LNCaP clone FGC (cell line): ENCODE results near the gene CYTH2.

ENCODE experiments used
- DNase-seq: peaks from one replicate; pipeline ENCODE4 v3.0.0-alpha.2; 2011; ENCODE audit warnings: low read depth
- H3K4me3 ChIP-seq: 2 replicates; pipeline ENCODE4 v1.5.1; 2011; ENCODE audit warnings: mild to moderate bottlenecking, low read depth, low read length, control low read depth
- TF ChIP-seq, protein P1 (sequence below): IDR thresholded peaks from 2 replicates; pipeline ENCODE4 v1.5.1; 2012; ENCODE audit warnings: mild to moderate bottlenecking; ENCODE audit not compliant: control insufficient read depth, insufficient read depth; ENCODE audit errors: extremely low read depth

The CYTH2 gene

DNA sequence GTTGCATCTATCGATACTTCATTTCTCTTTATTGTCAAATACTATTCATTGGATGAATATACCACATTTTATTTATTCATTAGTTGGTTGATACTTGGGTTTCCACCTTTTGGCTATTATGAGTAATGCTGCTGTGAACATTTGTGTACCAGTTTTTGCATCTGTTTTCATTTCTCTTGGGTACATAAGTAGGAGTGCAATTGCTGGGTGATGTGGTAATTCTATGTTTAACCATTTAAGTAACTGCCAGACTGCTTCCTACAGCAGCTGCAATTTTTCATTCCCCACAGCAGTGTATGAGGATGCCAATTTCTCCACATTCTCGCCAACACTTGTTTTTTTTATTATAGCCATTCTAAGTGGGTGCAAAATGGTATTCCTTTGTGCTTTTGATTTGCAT, 11.2 kb upstream of the CYTH2 start:
- H3K4me3 ChIP-seq, result no peak overlapping the region
- DNase-seq, result no peak
- TF ChIP-seq, protein P1, sequence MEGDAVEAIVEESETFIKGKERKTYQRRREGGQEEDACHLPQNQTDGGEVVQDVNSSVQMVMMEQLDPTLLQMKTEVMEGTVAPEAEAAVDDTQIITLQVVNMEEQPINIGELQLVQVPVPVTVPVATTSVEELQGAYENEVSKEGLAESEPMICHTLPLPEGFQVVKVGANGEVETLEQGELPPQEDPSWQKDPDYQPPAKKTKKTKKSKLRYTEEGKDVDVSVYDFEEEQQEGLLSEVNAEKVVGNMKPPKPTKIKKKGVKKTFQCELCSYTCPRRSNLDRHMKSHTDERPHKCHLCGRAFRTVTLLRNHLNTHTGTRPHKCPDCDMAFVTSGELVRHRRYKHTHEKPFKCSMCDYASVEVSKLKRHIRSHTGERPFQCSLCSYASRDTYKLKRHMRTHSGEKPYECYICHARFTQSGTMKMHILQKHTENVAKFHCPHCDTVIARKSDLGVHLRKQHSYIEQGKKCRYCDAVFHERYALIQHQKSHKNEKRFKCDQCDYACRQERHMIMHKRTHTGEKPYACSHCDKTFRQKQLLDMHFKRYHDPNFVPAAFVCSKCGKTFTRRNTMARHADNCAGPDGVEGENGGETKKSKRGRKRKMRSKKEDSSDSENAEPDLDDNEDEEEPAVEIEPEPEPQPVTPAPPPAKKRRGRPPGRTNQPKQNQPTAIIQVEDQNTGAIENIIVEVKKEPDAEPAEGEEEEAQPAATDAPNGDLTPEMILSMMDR, result no peak

DNA sequence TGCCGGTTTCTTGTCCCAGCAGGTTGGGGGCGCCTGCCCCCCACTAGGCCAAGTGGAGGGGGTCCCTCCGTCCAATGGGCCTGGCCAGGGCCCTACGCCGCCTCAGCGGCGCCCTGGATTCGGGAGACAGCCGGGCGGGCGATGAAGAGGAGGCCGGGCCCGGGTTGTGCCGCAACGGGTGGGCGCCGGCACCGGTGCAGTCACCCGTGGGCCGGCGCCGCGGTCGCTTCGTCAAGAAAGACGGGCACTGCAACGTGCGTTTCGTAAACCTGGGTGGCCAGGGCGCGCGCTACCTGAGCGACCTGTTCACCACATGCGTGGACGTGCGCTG, 7.6 kb upstream of the CYTH2 start:
- TF ChIP-seq, protein P1, result no peak
- DNase-seq, result no peak

DNA sequence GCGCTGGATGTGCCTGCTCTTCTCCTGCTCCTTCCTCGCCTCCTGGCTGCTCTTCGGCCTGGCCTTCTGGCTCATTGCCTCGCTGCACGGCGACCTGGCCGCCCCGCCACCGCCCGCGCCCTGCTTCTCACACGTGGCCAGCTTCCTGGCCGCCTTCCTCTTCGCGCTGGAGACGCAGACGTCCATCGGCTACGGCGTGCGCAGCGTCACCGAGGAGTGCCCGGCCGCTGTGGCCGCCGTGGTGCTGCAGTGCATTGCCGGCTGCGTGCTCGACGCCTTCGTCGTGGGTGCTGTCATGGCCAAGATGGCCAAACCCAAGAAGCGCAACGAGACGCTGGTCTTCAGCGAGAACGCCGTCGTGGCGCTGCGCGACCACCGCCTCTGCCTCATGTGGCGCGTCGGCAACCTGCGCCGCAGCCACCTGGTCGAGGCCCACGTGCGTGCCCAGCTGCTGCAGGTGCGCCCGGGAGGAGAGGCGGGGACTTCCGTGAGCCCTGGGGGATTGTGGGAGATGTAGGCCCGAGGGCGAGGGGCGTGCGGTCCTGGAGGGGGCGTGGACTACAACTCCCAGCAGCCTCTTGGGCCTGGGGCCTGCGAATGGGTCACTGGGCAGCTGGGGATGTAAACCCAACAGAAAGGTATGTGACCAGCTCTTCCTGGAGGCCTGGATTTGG, 7.0 kb upstream of the CYTH2 start:
- TF ChIP-seq, protein P1, result no peak
- no peak for DNase-seq

More for the DNA sequence above, 7.6 kb upstream of the CYTH2 start:
- H3K4me3 ChIP-seq, result no peak overlapping the region

DNA sequence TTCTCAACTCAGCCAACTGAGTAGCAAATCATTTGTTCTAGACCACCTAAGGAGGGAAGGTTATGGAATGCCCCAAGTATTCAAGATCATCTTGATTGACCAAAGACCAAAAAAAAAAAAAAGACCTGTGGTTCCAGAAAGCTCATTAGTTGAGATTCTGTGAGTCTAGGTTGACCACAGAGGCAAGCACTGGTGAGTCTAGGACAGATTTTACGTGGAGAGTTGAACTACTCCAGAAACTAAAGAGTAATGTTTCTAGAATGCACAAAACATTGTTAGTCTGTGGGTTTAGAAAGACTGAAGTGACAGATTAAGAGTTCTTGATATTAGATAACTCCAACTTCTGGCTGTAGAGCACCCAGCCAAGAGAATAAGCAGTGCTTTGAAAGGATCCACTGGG, 4.0 kb upstream of the CYTH2 start:
- H3K4me3 ChIP-seq, result no peak overlapping the region
- no peak for DNase-seq
- TF ChIP-seq, protein P1, result no peak

More for the DNA sequence above, 7.0 kb upstream of the CYTH2 start:
- no peak overlapping the region for H3K4me3 ChIP-seq

DNA sequence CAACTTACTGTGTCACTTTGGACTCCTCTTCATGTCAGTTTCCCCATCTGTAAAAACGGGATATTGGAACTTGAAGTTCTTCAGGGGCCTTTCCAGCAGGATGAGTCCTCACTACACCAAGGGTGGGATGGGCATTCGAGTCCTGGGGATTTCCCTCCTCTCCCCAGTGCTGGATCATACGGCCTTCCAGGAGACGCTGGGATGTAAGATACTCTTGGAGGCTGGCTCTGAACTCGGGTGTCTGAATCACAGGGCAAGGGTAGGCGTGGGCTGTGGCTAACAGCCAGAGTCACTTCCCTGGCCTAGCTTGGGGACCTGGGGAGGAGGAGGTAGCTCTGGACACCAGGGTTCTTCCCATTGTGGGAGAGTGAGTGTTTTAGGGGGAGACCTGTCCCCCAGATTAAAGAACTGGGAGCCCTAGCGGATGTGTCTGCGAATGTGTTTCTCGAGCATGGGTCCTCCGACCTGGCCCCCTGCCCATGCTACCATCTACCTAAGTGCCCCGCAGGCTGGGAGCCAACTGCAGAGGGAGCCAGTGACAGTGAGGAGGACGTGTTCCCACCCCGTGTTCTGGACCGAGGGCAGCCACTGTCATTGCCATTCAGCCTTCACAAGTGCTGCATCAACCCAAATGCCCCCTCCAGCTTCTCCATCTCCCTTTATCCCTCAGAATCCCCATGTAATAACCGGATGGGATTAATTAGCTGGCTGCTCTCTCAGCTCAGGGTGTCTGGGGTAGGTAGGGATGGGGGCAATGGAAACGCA, 2.4 kb upstream of the CYTH2 start:
- H3K4me3 ChIP-seq, result no peak overlapping the region
- DNase-seq, result no peak
- TF ChIP-seq, protein P1, result no peak

DNA sequence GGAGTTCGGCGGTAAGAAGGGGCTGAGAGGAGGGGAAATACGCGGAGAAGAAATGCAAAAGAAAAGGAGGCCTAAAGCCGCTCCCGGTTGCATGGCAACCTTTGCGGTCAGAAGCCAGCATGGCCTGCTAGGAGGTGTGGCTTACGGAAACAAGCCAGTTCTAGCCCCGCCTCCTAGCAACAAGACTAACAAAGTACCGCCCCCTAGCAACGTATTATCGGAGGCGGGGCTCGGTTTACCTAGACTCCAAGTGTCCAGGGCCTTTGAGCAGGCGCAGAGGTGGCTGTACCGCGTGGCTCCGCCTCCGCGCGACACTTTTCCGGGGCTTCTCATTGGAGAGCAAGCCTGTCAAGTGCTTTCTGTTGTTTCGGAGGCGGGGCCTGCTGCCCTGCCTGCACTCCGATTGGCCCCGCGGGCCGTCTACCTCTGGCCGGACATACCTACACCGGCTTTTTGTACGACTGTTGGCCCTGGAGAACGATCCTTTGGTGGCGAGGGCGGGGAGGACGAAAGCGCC, 339 bp upstream of the CYTH2 start:
- DNase-seq, result peak; percentile 95
- peak overlapping the region; percentile 68 for H3K4me3 ChIP-seq
- TF ChIP-seq, protein P1, result no peak
